ENCODE results near the gene PLG.
"Not testable (repeated sequence)": the region's sequence is repeated elsewhere in the genome, so short reads cannot be mapped to it uniquely, and the experiment has no call there.

PLG gene

DNA sequence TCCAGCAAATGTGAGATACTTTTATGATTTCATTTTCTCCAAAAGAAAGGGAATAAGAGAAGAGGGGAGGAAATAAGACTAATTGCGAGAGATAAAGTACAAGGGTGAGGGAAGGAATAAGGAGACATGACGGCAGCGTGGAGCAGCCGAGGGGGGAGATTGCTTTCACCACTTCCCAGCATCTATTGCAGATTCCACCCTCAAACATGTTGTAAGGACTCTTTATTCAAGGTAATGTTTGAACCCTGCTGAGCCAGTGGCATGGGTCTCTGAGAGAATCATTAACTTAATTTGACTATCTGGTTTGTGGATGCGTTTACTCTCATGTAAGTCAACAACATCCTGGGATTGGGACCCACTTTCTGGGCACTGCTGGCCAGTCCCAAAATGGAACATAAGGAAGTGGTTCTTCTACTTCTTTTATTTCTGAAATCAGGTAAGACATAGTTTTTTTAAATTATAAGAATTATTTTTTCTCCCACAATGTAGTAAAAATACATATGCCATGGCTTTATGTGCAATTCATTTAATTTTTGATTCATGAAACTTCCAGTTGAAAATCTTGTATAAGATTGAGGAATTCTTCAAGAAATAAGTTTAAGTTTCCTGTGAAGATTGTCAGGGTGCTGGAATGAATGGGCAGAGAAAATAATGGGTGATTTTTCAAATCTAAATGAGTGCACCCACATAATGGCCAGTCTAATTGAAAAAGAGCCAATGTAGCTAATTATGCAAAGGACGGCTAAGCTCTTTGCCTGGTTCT, at the start of gene PLG:
TSS of gene PLG (plus strand) at position 327 of the 763 bp plus-strand sequence. CDS start at position 388, 61 bp downstream.
- DNase-seq = not testable (repeated sequence)

- no peak for DNase-seq
Observed at GRCh38 chr6:160659562-160659961, 42.5 kb upstream of the PLG start.

DNA sequence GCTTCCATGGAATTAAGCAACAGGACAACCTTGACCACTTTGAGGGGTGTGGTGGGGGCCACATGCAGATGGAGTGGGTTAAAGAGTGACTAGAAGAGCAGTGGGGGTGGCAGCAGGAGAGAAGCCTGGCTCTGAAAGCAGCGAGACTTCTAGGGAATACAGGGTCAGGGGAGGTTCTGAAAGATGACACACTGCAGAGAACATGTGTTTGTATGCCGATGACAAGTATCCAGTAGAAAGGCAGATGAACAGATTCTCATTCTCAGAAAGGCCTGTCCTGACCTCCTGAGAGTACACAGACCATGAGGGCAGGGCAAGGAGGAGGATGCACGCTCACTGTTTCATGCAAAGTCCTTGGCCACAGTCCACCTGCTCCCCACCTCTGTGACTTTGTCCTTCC, 40.8 kb upstream of the PLG start:
- no peak for DNase-seq

DNA sequence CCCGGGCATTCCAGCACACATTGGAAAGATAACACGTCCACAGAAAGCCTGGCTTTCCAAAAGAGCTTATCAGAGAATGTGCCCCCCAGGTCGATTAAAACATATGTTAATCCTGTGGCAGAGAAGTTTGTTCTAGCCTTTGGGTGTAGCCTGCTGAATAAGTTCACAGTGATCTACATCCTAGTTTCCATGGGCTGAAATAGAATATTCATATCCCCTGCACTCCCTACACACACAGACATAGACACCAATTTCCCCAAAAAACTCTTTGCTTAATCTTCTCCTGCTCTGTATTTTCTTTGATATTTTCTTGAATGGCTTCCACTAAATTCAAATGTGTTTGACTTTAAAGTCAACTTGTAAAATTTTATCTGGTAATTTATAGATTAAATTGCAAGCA, 39.6 kb upstream of the PLG start:
- DNase-seq = no peak

GRCh38 chr6:160662842-160663241, 39.2 kb upstream of the PLG start:
- no peak for DNase-seq

- DNase-seq = not testable (repeated sequence)
Observed at GRCh38 chr6:160664198-160664597, 37.8 kb upstream of the PLG start, which contains the start of gene LPA. LPA (minus strand) TSS chr6:160664275; CDS start chr6:160664214, 61 bp downstream.

DNA sequence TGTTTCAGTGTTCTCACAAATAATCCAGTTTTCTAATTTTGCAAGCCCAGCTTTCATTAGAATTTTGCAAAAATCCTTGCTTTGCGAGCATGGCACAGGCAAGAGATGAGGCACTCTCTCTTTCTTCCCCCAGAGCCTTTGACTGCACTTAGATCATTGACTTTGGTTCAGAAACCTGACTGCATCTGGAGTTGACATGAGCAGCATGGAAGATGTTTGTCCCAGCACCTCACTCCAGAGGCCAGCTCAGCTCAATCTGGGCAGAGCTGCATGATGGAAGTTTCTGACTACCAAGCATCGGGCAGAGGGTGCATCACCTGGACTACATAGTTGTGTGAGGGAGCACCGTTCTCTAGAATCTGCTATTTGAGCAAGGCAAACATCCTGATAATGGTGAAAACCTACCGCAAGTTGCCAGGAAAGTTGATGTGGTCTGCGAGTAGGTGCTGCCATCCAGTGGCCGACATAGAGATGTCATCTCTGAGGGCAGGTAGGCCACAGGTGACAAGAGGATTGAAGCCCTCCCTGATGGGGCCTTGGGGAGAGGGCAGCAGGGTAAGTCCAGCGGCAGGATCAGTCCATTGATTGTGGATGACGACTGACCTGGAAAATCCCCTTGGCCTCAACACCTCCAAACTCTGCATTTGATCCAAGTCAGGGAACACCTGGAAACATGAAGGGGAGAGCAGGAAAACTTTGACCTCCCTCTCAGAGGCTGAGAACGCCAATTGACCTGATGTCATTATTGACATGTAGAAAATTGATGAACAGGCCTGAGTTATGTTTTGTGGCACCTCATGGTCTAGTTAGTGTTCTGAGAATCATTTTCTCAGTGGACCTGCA, 34.2 kb upstream of the PLG start:
- DNase-seq = no peak

DNA sequence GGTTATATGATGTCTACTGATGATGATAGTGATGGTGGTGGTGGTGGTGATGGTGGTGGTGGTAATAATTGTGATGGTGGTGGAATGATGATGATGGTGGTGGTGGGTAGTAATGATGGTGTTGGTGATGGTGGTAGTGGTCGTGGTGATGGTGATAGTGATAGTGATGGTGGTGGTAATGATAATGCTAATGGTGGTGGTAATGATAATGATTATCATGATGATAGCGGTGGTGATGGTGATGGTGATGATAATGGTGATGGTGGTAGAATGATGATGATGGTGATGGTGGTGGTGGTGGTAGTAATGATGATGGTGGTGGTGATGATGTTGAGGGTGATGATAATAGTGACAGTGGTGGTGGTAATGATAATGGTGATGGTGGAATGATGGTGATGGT, 33.5 kb upstream of the PLG start:
- no peak for DNase-seq

DNA sequence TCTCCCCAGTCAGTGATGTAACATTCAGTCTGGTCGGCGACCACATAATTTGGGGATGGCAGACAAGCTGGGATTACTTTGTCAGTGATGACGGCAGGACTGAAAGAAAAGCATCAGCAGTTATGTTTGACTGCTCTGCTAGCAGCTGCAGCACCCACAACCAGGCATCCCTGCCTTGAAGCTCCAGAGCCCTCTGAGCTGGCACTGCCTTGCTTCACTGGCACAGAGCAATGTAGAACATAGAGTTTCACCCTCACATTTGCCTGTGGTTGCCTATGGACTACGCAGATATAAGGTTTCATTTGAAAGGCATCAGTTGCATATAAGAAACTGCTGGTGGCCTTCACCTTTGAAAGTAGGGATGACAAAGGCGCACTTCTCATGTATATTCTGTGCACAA, 25.6 kb upstream of the PLG start:
- DNase-seq = not testable (repeated sequence)

GRCh38 chr6:160678230-160678629, 23.8 kb upstream of the PLG start:
- DNase-seq = no peak

GRCh38 chr6:160678744-160679401, 23.2 kb upstream of the PLG start:
- no peak for DNase-seq

DNA sequence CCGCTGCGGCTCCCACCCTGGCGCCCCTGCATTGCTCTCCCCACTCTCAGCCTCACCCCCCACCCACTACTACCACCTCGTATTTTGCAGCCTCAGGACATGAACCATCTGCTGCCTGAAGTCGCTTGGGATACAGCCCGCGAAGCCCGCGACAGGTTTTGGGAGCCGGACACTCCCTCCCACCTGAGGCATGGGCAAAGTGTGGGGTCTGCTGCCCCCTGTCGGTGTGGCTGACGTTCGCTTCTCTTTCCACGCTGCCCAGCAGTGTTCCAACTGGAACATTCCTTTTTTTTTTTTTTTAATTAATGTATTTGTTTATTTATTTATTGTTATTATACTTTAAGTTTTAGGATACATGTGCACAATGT, 22.7 kb upstream of the PLG start:
- no peak for DNase-seq

DNA sequence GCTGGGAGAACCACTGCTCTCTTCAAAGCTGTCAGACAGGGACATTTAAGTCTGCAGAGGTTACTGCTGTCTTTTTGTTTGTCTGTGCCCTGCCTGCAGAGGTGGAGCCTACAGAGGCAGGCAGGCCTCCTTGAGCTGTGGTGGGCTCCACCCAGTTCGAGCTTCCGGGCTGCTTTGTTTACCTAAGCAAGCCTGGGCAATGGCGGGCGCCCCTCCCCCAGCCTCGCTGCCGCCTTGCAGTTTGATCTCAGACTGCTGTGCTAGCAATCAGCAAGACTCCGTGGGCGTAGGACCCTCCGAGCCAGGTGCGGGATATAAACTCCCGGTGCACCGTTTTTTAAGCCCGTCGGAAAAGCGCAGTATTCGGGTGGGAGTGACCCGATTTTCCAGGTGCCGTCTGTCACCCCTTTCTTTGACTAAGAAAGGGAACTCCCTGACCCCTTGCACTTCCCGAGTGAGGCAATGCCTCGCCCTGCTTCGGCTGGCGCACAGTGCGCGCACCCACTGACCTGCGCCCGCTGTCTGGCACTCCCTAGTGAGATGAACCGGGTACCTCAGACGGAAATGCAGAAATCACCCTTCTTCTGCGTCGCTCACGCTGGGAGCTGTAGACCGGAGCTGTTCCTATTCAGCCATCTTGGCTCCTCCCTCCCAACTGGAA, 16.8 kb upstream of the PLG start:
- not testable (repeated sequence) for DNase-seq

- no peak for DNase-seq
Observed at GRCh38 chr6:160685762-160686450, 16.1 kb upstream of the PLG start.

GRCh38 chr6:160690458-160690857, 11.6 kb upstream of the PLG start:
- DNase-seq = no peak

- DNase-seq = no peak
Observed at GRCh38 chr6:160691617-160692016, 10.4 kb upstream of the PLG start.

- no peak for DNase-seq
Observed at GRCh38 chr6:160692369-160692959, 9.6 kb upstream of the PLG start.

DNA sequence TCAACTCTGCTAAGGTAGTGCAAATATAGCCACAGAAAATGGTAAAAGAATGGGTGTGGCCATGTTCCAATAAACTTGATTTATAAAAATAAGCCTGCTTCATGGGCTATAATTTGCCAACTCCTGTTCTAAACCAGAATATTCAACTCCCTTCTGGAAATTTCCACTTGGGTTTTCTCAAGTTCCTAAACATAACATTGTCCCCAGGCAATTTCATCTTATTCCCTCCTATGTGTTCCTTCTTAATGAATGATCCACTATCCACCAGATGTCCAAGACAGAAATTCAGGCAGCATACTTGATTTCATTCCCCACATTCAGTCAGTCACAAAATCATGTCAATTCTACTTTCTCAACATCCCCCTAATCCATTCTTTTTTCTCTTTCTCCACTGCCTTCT, 7.0 kb upstream of the PLG start:
- DNase-seq = not testable (repeated sequence)

GRCh38 chr6:160695622-160696021, 6.4 kb upstream of the PLG start:
- DNase-seq = not testable (repeated sequence)

DNA sequence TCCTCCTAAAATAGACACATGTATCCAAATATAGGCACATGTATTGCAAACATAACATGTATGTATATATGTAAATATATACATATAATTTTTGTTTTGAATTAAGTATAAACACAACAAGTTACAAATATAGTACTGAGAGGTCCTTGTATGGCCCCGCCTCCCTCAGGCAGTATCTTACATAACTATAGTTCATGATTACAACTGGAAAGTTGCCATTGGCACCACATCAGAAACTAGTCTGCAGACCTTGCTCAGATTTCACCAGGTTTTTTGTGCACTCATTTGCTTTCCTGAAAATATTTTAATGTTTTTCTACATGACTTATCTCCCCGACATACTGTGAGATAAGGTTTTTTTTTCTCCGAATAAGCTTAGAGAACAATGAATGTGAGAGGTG, 5.2 kb upstream of the PLG start:
- not testable (repeated sequence) for DNase-seq

GRCh38 chr6:160697826-160698225, 4.2 kb upstream of the PLG start:
- DNase-seq = no peak

GRCh38 chr6:160704688-160705087, 2.6 kb downstream of the PLG start:
- not testable (repeated sequence) for DNase-seq

Data from activated naive CD4-positive, alpha-beta T cell treated with Interleukin-2 at 50 U/mL for 16 hours (primary cell).